ENCODE results near the gene DAW1.
"Not testable (repeated sequence)": the region's sequence is repeated elsewhere in the genome, so short reads cannot be mapped to it uniquely, and the experiment has no call there.

DAW1 gene

GRCh38 chr2:227871375-227871791, at the start of gene DAW1:
Gene DAW1 (plus strand): TSS chr2:227871631. CDS start chr2:227871690, 59 bp downstream.
- DNase-seq (ENCODE audit: low read depth in 2 of 3, low spot score in 1 of 3): peak in 2 of 3 donors; percentile 14 to 29

GRCh38 chr2:227822416-227823003, 48.9 kb upstream of the DAW1 start:
- no peak for DNase-seq (ENCODE audit: low read depth in 2 of 3, low spot score in 1 of 3)

- DNase-seq (ENCODE audit: low read depth in 2 of 3, low spot score in 1 of 3): no peak
Observed at GRCh38 chr2:227823922-227824321, 47.5 kb upstream of the DAW1 start.

- DNase-seq (ENCODE audit: low read depth in 2 of 3, low spot score in 1 of 3): no peak
Observed at GRCh38 chr2:227824711-227825110, 46.7 kb upstream of the DAW1 start.

- DNase-seq (ENCODE audit: low read depth in 2 of 3, low spot score in 1 of 3): no peak
Observed at GRCh38 chr2:227826019-227826521, 45.4 kb upstream of the DAW1 start.

- DNase-seq (ENCODE audit: low read depth in 2 of 3, low spot score in 1 of 3): no peak
Observed at GRCh38 chr2:227826563-227826962, 44.9 kb upstream of the DAW1 start.

- DNase-seq (ENCODE audit: low read depth in 2 of 3, low spot score in 1 of 3): no peak
Observed at GRCh38 chr2:227827143-227827542, 44.3 kb upstream of the DAW1 start.

GRCh38 chr2:227828477-227828912, 42.9 kb upstream of the DAW1 start:
- DNase-seq (ENCODE audit: low read depth in 2 of 3, low spot score in 1 of 3): no peak

GRCh38 chr2:227829337-227829736, 42.1 kb upstream of the DAW1 start:
- no peak for DNase-seq (ENCODE audit: low read depth in 2 of 3, low spot score in 1 of 3)

- no peak for DNase-seq (ENCODE audit: low read depth in 2 of 3, low spot score in 1 of 3)
Observed at GRCh38 chr2:227834423-227834822, 37.0 kb upstream of the DAW1 start.

- DNase-seq (ENCODE audit: low read depth in 2 of 3, low spot score in 1 of 3): no peak
Observed at GRCh38 chr2:227834916-227835650, 36.3 kb upstream of the DAW1 start.

- not testable (repeated sequence) for DNase-seq (ENCODE audit: low read depth in 2 of 3, low spot score in 1 of 3)
Observed at GRCh38 chr2:227839339-227840129, 31.9 kb upstream of the DAW1 start.

GRCh38 chr2:227846831-227847230, 24.6 kb upstream of the DAW1 start:
- no peak for DNase-seq (ENCODE audit: low read depth in 2 of 3, low spot score in 1 of 3)

- no peak for DNase-seq (ENCODE audit: low read depth in 2 of 3, low spot score in 1 of 3)
Observed at GRCh38 chr2:227848146-227848545, 23.3 kb upstream of the DAW1 start.

- no peak for DNase-seq (ENCODE audit: low read depth in 2 of 3, low spot score in 1 of 3)
Observed at GRCh38 chr2:227848586-227848985, 22.8 kb upstream of the DAW1 start.

- no peak for DNase-seq (ENCODE audit: low read depth in 2 of 3, low spot score in 1 of 3)
Observed at GRCh38 chr2:227849906-227850305, 21.5 kb upstream of the DAW1 start.

- no peak for DNase-seq (ENCODE audit: low read depth in 2 of 3, low spot score in 1 of 3)
Observed at GRCh38 chr2:227853204-227853629, 18.2 kb upstream of the DAW1 start.

GRCh38 chr2:227853765-227854271, 17.6 kb upstream of the DAW1 start:
- no peak for DNase-seq (ENCODE audit: low read depth in 2 of 3, low spot score in 1 of 3)

GRCh38 chr2:227855440-227855839, 16.0 kb upstream of the DAW1 start:
- no peak for DNase-seq (ENCODE audit: low read depth in 2 of 3, low spot score in 1 of 3)

GRCh38 chr2:227856697-227857096, 14.7 kb upstream of the DAW1 start:
- DNase-seq (ENCODE audit: low read depth in 2 of 3, low spot score in 1 of 3): no peak

GRCh38 chr2:227860221-227860641, 11.2 kb upstream of the DAW1 start:
- DNase-seq (ENCODE audit: low read depth in 2 of 3, low spot score in 1 of 3): no peak

Data from stimulated activated CD4-positive, alpha-beta T cell treated with anti-CD3 and anti-CD28 coated beads, Interleukin-12 subunit alpha, Interleukin-12 subunit beta, amount 100 ng/mL, for 48 hours (primary cell).